HEK293 (cell line): Measurements from ENCODE around the gene C2CD4C.

Experiments used
- CTCF ChIP-seq: fragments of 450-650 bp; formaldehyde crosslinking; IDR thresholded peaks from 2 replicates; pipeline ENCODE4 v1.5.1; 2016; ENCODE audit warnings: missing biosample characterization, missing genetic modification characterization
- TRIM28 ChIP-seq: IDR thresholded peaks from 2 replicates; pipeline ENCODE4 v1.6.1; 2011; ENCODE audit warnings: low read length, control low read depth, borderline replicate concordance
- ZBTB17 ChIP-seq: fragments of 450-650 bp; formaldehyde crosslinking; IDR thresholded peaks from 2 replicates; pipeline ENCODE4 v1.5.1; 2016; ENCODE audit warnings: missing biosample characterization, missing genetic modification characterization
- ZBTB49 ChIP-seq: fragments of 450-650 bp; formaldehyde crosslinking; IDR thresholded peaks from 2 replicates; pipeline ENCODE4 v1.5.1; 2016; ENCODE audit warnings: missing biosample characterization, missing genetic modification characterization, low read depth
- ZNF24 ChIP-seq: fragments of 450-650 bp; formaldehyde crosslinking; IDR thresholded peaks from 2 replicates; pipeline ENCODE4 v1.5.1; 2016; ENCODE audit warnings: missing biosample characterization, missing genetic modification characterization
- ZNF501 ChIP-seq: fragments of 450-650 bp; formaldehyde crosslinking; IDR thresholded peaks from 2 replicates; pipeline ENCODE4 v1.5.1; 2016; ENCODE audit warnings: missing biosample characterization, missing genetic modification characterization

- no peak for TF ChIP-seq TRIM28
- TF ChIP-seq ZBTB49 (tag by site-specific recombination): no peak
- TF ChIP-seq CTCF (tag by site-specific recombination): no peak
- no peak for TF ChIP-seq ZNF24 (tag by site-specific recombination)
- no peak for TF ChIP-seq ZNF501 (tag by site-specific recombination)
- no peak for TF ChIP-seq ZBTB17
These were observed 13.4 kb upstream of the C2CD4C start for GRCh38 chr19:422213-422916.
